GM19238 (cell line): Measurements from ENCODE around the gene TICAM2.
"Not testable (repeated sequence)": the region's sequence is repeated elsewhere in the genome, so short reads cannot be mapped to it uniquely, and the experiment has no call there.

Experiments
- DNase-seq: peaks from one replicate; pipeline ENCODE4 v3.0.0; 2011; ENCODE audit warnings: low spot score; ENCODE audit not compliant: insufficient read length

TICAM2 gene

GRCh38 chr5:115601701-115602590, at the start of gene TICAM2:
TSS of gene TICAM2 (minus strand) at chr5:115602479. CDS start at chr5:115581256, 21,223 bp downstream.
- DNase-seq: peak; percentile 63

- no peak for DNase-seq
Measured at GRCh38 chr5:115649541-115649940, 47.3 kb upstream of the TICAM2 start.

GRCh38 chr5:115648056-115648455, 45.8 kb upstream of the TICAM2 start:
- no peak for DNase-seq

- not testable (repeated sequence) for DNase-seq
Measured at GRCh38 chr5:115645386-115645785, 43.1 kb upstream of the TICAM2 start.

GRCh38 chr5:115644046-115644445, 41.8 kb upstream of the TICAM2 start:
- no peak for DNase-seq

- no peak for DNase-seq
Measured at GRCh38 chr5:115641948-115642347, 39.7 kb upstream of the TICAM2 start.

- DNase-seq: no peak
Measured at GRCh38 chr5:115640274-115640673, 38.0 kb upstream of the TICAM2 start.

GRCh38 chr5:115639377-115639776, 37.1 kb upstream of the TICAM2 start:
- no peak for DNase-seq

GRCh38 chr5:115637507-115637906, 35.2 kb upstream of the TICAM2 start:
- DNase-seq: no peak

GRCh38 chr5:115636008-115636407, 33.7 kb upstream of the TICAM2 start:
- DNase-seq: no peak

- DNase-seq: peak; percentile 63
Measured at GRCh38 chr5:115634343-115635132, 32.3 kb upstream of the TICAM2 start.

GRCh38 chr5:115629903-115630302, 27.6 kb upstream of the TICAM2 start:
- DNase-seq: no peak

- DNase-seq: no peak
Measured at GRCh38 chr5:115627295-115627865, 25.1 kb upstream of the TICAM2 start.

GRCh38 chr5:115626445-115626823, 24.2 kb upstream of the TICAM2 start:
- DNase-seq: no peak

GRCh38 chr5:115625579-115626444, 23.5 kb upstream of the TICAM2 start, which contains the start of gene TMED7:
TSS of gene TMED7 (minus strand) at chr5:115626036. CDS start at chr5:115625792, 244 bp downstream.
- DNase-seq: peak; percentile 83

- DNase-seq: no peak
Measured at GRCh38 chr5:115624994-115625393, 22.7 kb upstream of the TICAM2 start.

GRCh38 chr5:115623658-115624057, 21.4 kb upstream of the TICAM2 start:
- DNase-seq: no peak

- no peak for DNase-seq
Measured at GRCh38 chr5:115621365-115621900, 19.2 kb upstream of the TICAM2 start.

- DNase-seq: no peak
Measured at GRCh38 chr5:115616892-115617291, 14.6 kb upstream of the TICAM2 start.

- DNase-seq: no peak
Measured at GRCh38 chr5:115616472-115616871, 14.2 kb upstream of the TICAM2 start.

- no peak for DNase-seq
Measured at GRCh38 chr5:115611873-115612272, 9.6 kb upstream of the TICAM2 start.
